Stimulated activated CD4-positive, alpha-beta T cell treated with anti-CD3 and anti-CD28 coated beads, Interleukin-4, amount 100 ng/mL, for 1 hour (primary cell): ENCODE measurements around the gene EIF2B5.
A peak's percentile ranks its signal among the peaks of the same experiment; 100 is the strongest.

Source experiments
- DNase-seq: peaks from one replicate; pipeline ENCODE4 v3.0.0-alpha.2; 2020

EIF2B5 gene

DNA sequence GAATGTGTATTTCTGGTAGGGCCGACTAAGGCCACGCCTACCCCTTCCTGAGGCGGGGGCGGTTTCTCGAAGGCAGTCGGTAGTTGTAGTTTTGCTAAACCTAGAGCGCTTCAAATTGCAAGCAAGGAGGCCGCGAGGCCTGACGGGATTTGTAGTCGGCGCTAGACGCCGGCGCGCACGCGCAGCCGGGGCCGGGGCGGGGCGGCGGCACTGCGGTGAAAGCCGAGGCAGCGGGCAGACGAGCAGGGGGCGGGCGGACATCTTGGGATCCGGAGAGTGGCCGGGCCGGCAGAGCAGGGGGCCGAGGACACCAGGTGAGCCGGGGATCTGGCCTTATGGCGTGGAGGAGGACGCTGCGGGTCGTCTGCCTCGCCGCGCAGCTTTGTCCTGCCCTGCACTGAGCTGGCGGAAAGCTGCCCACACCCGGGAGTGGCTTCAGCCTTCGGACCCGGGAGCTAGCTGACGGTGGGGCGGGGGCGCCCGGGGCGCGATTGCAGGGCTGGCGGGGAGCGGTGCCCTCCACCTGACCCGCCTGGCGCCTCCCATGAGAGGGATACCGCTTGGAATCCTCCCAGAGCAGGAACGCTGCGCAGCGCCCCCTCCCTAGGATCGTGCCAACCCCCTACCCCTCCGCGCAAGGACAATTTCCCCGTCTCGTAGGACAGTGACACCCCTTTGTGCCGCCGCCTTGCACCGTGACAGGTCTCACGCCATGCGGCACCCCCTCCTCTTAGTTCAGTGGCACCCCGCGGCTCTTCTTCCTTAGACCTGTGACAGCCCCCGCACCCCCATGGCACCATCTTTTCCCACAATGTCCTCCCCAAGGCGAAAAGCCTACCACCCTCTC lies 39.7 kb downstream of the EIF2B5 start, which contains the start of gene AP2M1:
Gene AP2M1, plus strand, starts transcription at position 210 of the 847 bp plus-strand sequence. CDS start 2,139 bp downstream, outside the sequence.
- peak; percentile 97 for DNase-seq

DNA sequence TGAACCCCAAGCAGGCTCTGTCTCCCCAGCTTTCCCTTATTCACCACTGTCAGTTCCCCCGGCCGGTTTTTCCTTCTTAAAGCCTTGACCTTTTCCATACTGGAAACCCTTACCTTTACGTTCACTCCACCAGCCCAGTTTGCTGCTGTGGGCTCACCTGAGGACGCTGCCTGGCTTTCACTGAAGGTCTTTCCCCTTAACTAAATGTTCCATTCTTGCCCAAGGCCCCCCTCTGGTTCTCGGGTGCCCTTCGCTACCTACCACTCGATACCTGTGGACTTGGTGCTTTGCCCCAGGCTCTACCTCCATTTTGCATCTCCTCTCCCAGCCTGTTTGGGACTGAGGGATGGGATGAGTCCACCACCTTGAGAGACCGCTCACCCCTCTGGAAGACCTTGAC lies 40.3 kb downstream of the EIF2B5 start:
- no peak for DNase-seq

DNA sequence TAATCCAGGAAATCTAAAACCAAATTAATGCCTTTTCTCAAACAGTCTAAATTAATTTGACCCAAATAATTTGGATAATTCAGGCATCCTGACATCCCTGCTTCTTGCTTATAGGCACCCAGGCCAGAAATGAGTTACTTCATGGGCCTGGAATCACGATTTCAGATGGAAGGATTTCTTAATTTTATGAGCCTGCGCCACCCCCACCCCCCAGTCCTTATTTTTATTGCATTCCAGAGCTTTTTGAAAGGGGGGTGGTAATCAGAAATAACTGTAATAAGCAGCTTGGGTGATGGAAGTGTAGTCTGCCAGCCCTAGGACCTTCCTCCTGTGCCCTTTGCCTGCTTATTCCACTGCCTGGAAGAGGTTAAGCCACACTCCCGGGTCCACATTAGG lies 40.8 kb downstream of the EIF2B5 start:
- DNase-seq = no peak

DNA sequence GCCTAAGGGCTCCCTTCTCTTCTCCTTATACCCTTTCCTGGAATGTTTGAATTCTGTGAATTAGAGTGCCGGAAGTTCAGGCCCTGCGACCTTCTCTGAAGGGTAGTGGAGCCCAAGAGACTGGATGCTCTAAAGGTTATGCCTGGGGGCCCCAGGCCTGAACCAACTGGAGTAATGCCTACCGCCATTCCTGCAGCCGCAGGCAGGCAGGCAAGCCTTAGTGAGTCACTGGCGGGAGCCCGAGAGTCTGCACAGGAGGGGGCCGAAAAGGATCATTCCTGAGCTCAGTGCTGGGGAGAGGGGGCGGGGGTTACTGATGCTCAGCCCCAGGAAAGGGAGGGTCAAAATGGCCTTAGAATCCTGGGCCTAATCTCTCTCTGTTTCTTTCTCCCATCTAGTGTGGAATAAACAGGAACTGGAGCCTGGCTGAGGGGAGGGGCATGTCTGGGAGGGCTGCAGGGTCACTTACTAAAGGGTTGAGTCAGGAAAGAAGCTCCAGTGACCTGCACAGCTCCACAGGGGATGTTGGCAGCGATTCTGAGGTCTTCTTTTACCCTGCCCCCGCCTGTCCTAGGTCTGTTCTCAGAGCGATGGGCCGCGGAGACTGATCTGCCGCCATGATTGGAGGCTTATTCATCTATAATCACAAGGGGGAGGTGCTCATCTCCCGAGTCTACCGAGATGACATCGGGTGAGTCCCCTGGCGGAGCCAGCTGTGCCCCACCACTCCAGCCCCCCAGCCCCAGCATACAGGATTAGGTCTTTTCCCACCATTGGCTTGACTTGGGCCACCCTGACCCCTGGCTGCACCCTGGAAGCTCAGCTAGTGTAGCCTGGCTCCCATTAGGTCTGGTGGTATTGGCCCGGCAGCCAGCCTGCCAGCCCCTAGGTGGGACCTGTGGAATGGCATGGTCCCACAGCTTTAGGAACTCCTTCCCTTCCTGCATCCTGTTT lies 41.5 kb downstream of the EIF2B5 start:
- no peak for DNase-seq

DNA sequence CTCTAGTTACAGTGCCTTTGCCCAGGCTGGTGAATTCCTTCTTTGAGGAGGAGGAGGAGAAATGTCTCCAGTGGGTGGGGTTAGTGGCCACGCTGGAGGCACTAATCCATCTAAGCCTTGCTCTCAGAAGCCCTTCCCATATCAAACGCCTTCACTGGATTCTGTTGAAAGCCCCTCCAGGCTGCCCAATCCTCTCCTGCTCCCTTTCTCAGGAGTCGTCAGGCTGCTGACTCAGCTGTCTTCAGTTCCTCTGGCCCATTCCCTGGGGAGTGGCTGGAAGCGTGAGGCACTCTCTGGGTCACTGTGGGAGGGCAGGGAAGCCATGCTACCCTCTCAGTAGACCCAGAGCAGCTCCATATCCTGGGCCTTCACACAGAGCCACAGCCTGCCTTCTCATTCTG lies 42.2 kb downstream of the EIF2B5 start:
- no peak for DNase-seq

DNA sequence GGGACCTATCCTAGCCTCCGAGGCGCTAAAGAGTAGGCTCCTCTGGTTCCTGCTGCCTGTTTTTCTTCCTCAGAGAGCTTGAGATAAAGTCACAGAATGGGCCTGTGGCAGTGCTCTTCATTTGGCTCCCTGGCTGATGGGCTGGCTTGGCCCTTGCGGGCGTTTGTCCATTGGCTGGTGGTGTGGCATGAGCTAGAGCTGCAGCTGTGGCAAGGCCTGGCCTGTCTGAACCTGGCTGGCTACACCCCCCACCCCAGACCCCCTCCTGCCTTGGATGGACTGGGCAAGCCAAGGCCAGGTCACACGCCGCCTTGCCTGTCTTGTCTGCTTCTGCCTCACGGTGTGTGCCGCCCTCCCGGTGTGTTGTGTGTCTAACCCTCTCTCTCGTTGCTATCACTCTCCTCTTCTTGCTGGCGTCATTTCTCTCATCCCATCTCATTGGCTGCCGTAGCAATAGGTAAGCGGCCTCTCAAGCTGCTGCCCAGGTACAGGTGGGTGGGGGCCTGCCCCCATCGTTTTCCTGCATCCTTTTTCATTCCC lies 42.7 kb downstream of the EIF2B5 start:
- DNase-seq = no peak

DNA sequence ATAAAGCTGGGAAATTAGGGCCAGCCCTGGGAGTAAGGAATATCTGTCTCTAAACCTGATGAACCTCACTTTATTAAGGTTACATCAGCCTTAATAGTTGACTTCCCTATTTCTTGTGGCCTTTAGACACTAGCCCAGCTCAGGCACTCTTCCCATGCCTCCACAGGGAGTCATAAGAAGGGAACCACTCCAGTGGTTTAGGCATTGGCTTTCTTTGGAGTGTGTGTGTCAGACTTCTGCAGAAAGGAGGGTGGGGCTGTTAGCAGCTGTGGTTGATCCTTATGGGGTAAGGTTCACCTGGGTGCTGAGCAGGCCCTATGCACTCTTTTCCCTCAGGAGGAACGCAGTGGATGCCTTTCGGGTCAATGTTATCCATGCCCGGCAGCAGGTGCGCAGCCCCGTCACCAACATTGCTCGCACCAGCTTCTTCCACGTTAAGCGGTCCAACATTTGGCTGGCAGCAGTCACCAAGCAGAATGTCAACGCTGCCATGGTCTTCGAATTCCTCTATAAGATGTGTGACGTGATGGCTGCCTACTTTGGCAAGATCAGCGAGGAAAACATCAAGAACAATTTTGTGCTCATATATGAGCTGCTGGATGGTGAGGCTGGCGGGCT lies 43.5 kb downstream of the EIF2B5 start:
- no peak for DNase-seq

DNA sequence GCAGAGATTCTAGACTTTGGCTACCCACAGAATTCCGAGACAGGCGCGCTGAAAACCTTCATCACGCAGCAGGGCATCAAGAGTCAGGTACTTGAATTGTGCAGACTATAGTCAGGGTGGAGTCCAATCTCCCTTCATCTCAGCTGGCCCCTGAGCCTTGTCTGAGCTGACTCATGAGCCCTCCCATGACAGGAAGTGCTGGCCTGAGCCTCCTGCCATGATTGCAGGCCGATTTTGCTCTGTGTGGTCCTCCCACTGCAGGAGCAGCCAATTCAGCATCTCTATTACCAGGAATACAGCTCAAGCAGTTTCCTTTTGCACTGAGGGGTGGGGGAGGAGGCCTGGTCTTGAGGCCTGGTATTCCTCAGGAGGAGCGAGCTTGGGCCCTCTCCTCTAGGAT lies 45.0 kb downstream of the EIF2B5 start:
- DNase-seq = no peak

DNA sequence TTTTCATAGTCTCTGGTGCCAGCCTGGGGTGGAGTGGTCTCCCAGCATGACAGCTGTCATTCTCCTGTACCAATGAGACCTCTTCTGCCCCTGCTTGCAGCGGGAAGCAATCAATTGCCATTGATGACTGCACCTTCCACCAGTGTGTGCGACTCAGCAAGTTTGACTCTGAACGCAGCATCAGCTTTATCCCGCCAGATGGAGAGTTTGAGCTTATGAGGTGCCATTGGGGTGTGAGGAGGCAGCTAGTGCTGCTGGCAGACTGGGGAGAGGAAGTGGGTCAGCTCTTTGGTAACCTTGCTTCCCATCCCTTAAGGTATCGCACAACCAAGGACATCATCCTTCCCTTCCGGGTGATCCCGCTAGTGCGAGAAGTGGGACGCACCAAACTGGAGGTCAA lies 46.4 kb downstream of the EIF2B5 start:
- no peak for DNase-seq

DNA sequence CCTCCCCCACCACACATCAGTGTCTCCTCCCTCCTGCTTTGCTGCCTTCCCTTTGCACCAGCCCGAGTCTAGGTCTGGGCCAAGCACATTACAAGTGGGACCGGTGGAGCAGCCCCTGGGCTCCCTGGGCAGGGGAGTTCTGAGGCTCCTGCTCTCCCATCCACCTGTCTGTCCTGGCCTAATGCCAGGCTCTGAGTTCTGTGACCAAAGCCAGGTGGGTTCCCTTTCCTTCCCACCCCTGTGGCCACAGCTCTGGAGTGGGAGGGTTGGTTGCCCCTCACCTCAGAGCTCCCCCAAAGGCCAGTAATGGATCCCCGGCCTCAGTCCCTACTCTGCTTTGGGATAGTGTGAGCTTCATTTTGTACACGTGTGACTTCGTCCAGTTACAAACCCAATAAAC lies 48.5 kb downstream of the EIF2B5 start:
- DNase-seq = no peak

DNA sequence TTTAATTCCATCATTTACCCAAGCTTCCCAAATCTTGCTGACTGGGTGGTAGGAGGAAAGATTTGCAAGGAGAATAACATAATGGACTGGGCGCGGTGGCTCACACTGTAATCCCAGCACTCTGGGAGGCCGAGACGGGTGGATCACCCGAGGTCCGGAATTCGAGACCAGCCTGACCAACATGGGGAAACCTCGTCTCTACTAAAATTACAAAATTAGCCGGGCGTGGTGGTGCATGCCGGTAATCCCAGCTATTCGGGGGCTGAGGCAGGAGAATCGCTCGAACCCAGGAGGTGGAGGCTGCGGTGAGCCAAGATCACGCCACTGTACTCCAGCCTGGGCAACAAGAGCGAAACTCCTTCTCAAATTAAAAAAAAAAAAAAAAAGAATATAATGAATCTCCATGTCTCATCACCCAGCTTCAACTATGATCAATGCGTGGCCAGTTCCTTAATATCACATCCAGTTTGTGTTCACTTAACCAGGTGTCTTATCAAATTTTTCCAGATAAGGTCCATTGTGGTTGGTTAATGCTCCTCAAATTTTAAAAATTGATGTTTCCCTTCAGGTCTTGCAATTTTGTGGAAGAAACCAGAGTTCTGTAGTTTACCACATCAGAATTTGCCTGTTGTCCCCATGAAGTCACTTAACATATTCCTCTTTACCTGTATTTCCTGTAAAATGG lies 49.5 kb downstream of the EIF2B5 start:
- no peak for DNase-seq

DNA sequence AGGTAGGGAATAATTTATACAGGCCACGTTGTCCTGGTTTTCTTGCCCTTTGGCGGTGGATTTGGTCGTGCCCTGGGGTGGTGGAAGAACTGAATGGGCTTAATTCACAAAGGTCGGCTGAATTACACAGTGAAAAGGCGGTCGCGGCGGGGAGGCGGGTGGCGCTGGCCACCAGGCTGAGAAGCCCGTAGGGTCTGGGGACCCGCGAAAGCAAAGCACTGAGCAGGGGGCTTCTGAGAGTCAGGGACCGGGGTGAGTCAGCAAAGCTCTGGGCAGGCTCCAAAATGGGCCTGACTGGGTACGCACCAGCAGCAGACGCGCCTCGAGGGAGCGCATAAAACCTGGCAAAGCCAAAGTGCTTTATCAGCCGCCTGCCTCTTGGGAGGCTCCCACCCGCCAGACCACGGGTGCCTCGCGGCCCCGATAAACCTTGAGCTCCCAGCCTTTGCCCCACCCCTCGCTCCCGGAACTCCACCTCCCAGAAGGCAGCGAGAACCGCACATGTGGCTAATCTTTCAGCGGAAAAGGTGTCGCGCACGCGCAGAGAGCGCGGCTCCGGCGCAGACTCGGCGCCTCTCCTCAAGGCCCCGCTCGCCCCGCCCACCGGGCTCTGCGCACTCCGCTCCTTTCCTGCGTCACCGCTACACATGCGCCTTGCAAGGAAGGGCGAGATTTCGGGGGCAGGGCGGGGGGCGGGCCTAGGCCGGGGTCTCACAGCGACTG lies 50.5 kb downstream of the EIF2B5 start:
- peak; percentile 99 for DNase-seq

DNA sequence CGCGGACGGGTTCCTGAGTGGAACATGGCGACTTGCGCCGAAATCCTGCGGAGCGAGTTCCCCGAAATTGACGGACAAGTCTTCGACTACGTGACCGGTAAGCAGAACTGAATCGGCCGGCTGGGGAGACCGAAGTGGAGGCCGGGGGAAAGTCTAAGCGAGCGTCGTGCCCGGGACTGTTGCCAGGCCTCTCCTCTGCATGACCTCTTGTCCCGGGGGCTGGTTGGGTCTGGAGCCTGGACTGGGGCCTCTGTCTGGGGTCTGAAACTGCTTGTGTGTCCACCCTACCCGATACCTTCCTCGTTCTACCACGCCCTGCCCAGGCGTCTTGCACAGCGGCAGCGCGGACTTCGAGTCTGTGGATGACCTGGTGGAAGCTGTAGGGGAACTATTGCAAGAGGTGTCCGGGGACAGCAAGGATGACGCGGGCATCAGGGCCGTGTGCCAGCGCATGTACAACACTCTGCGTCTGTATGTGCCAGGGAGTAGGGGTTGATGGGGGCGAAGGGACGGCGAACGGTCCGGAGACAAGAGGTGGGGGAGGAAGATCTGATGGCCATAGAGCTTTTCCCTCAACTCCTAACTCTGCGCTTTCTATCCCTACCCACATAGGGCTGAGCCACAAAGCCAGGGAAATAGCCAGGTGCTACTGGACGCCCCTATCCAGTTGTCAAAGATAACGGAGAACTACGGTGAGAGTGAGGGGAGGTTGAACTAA lies 51.2 kb downstream of the EIF2B5 start, which contains the start of gene ABCF3:
Gene ABCF3, plus strand, starts transcription at position 16 of the 718 bp plus-strand sequence. Its CDS starts 9 bp downstream, at position 25.
- DNase-seq = no peak

DNA sequence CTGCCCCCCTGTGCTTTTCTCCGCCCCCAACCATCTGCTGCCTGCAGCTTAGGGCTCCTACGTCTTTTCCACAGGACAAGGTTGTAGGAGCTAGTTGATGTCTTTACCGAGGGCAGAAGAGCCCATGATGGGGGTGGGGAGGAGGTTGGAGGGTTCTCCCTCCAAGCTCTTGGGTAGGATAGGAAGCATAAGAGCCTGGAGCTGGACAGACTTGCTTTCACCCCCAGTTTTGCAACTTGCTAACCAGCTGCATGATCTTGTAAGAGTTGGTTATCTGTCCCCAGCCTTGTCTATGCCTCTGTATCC lies 51.7 kb downstream of the EIF2B5 start:
- DNase-seq = no peak

DNA sequence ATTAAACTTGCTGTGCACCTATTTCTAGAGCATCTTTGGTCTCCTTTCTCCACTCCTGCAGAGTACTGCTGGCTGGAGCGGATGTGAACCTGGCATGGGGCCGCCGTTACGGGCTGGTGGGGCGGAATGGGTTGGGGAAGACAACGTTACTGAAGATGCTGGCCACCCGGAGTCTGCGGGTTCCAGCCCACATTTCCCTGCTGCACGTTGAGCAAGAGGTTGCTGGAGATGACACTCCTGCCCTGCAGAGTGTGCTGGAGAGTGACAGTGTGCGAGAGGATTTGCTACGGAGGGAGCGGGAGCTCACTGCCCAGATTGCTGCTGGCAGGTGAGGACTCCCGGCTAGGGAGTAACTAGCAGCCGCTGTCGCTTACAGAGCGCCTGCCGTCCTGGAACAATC lies 52.9 kb downstream of the EIF2B5 start:
- DNase-seq = no peak

DNA sequence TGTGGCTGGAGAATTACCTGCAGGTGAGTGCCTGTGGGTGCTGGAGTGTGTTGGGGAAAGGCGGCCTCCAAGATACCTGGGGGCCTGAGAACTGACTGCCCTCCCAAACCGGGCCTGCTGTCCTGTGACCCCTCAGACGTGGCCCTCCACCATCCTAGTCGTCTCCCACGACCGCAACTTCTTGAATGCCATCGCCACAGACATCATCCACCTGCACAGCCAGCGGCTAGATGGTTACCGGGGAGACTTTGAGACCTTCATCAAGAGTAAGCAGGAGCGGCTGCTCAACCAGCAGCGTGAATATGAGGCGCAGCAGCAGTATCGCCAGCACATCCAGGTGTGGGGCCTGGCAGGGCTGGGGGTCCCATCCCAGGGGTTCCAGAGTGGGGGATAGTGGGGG lies 54.3 kb downstream of the EIF2B5 start:
- no peak for DNase-seq

DNA sequence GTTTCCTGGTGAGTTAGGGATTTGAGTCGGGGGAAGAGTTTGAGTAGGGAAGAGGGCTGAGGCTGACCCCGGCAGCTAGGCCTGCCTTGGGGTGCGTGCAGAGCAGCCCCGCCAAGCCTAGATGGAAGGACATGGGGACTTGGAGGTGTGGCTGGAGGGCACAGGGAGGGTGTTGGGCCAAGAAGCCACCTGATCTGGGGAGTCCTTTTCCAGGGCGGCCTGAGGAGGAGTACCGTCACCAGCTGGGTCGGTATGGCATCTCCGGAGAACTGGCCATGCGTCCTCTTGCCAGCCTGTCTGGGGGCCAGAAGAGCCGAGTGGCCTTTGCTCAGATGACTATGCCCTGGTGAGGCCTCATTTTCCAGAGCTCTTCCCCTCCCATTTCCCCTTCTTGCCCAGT lies 57.7 kb downstream of the EIF2B5 start:
- DNase-seq = no peak

DNA sequence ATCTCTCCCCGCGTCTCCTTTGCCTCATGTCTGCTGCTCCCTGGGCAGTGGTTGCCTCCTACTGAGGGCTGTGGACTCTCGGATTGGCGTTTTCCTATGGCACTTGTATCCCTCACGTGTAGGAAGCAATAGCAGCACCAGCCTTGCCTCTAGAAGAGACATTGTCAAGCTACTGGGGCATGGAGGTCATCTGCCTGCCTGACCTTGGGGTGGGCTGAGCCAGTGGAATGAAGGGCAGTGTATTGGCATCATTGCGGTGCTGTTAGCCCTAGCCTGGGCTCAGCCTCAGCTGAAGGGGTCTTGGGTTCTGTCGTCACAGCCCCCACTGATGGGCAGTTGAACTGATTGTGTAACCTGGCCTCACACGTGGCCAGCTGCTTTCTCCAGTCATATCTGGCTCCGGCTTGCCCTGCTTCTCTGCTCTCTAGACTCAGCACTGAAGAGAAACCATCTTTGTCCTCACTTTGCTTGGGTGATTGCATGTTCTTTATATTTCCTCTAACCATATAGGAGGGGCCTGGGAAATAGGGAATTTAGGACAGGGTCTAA lies 58.9 kb downstream of the EIF2B5 start:
- DNase-seq = no peak
